Progenitor cell of endocrine pancreas (in vitro differentiated cells): ENCODE measurements around the gene MMD. TPM values are rescaled to one million over a fixed set of nuclear protein-coding genes. Genes with fewer than 3 reads are reported as not detected.

Experiments
- DNase-seq: peaks from one replicate; pipeline ENCODE4 v3.0.0; 2021; ENCODE audit warnings: low spot score; ENCODE audit not compliant: unreplicated experiment
- H3K27ac Mint-ChIP-seq: 2 replicates; pipeline ENCODE4 v1.8.0; 2021; ENCODE audit warnings: mild to moderate bottlenecking, moderate library complexity, mixed read lengths
- H3K27me3 Mint-ChIP-seq: 2 replicates; pipeline ENCODE4 v1.8.0; 2021; ENCODE audit warnings: mixed read lengths
- H3K36me3 Mint-ChIP-seq: 2 replicates; pipeline ENCODE4 v1.8.0; 2022; ENCODE audit warnings: mixed read lengths; ENCODE audit not compliant: insufficient read depth
- H3K4me1 Mint-ChIP-seq: 2 replicates; pipeline ENCODE4 v1.8.0; 2021; ENCODE audit warnings: low read depth, mixed read lengths
- H3K4me3 Mint-ChIP-seq: 2 replicates; pipeline ENCODE4 v1.8.0; 2021; ENCODE audit warnings: low read depth, mild to moderate bottlenecking, moderate library complexity, mixed read lengths
- H3K9me3 Mint-ChIP-seq: 2 replicates; pipeline ENCODE4 v1.8.0; 2021; ENCODE audit warnings: low read depth, mixed read lengths
- CTCF ChIP-seq: fragments of 200-600 bp; sonication (generic); IDR thresholded peaks from one replicate; pipeline ENCODE4 v1.5.0; 2021; ENCODE audit warnings: antibody characterized with exemption, mild to moderate bottlenecking; ENCODE audit not compliant: unreplicated experiment
- total RNA-seq: library from RNA; stranded (reverse); gene quantifications from 2 replicates; pipeline ENCODE4 v1.2.1, GENCODE V29; 2021

Gene MMD
- total RNA-seq, 1 donor from 2014 or later: 22.1 TPM

GRCh38 chr17:55442462-55442861, 20.8 kb upstream of the MMD start:
- Mint-ChIP-seq H3K4me3 (no peak overlapping the region), H3K9me3 (no peaks in the 10 kb centered on the region), H3K4me1 (peaks cover 16% of the 10 kb centered on the region), H3K27ac (no peak overlapping the region), H3K36me3 (no peaks in the 10 kb centered on the region), H3K27me3 (peaks cover 3% of the 10 kb centered on the region)
- no peak for TF ChIP-seq CTCF
- DNase-seq: no peak

GRCh38 chr17:55441544-55441943, 19.9 kb upstream of the MMD start:
- no peaks in the 10 kb centered on the region for H3K9me3 Mint-ChIP-seq
- TF ChIP-seq CTCF: no peak
- no peak overlapping the region for H3K4me3 Mint-ChIP-seq
- no peaks in the 10 kb centered on the region for H3K36me3 Mint-ChIP-seq
- no peak overlapping the region for H3K27ac Mint-ChIP-seq
- peaks cover 3% of the 10 kb centered on the region for H3K27me3 Mint-ChIP-seq
- DNase-seq: no peak
- H3K4me1 Mint-ChIP-seq: peaks cover 11% of the 10 kb centered on the region

GRCh38 chr17:55440391-55440790, 18.8 kb upstream of the MMD start:
- no peaks in the 10 kb centered on the region for H3K9me3 Mint-ChIP-seq
- no peak for TF ChIP-seq CTCF
- peaks cover 6% of the 10 kb centered on the region for H3K27me3 Mint-ChIP-seq
- peaks cover 10% of the 10 kb centered on the region for H3K4me1 Mint-ChIP-seq
- H3K36me3 Mint-ChIP-seq: no peaks in the 10 kb centered on the region
- no peak overlapping the region for H3K27ac Mint-ChIP-seq
- no peak overlapping the region for H3K4me3 Mint-ChIP-seq
- DNase-seq: no peak

- Mint-ChIP-seq H3K27me3 (peaks cover 7% of the 10 kb centered on the region), H3K27ac (no peak overlapping the region), H3K4me3 (no peak overlapping the region), H3K4me1 (peaks cover 16% of the 10 kb centered on the region), H3K9me3 (no peaks in the 10 kb centered on the region), H3K36me3 (no peaks in the 10 kb centered on the region)
- no peak for DNase-seq
- TF ChIP-seq CTCF: no peak
Measured at GRCh38 chr17:55437159-55437605, 15.5 kb upstream of the MMD start.

- no peak overlapping the region for H3K27ac Mint-ChIP-seq
- H3K36me3 Mint-ChIP-seq: no peaks in the 10 kb centered on the region
- no peak overlapping the region for H3K4me3 Mint-ChIP-seq
- peaks cover 6% of the 10 kb centered on the region for H3K27me3 Mint-ChIP-seq
- H3K9me3 Mint-ChIP-seq: no peaks in the 10 kb centered on the region
- DNase-seq: no peak
- peaks cover 16% of the 10 kb centered on the region for H3K4me1 Mint-ChIP-seq
- TF ChIP-seq CTCF: no peak
Measured at GRCh38 chr17:55436224-55437158, 14.9 kb upstream of the MMD start.
